Neutrophil (primary cell): Measurements from ENCODE around the gene AP3B1.

Source experiments
- H3K27ac ChIP-seq: fragments of 200-600 bp; sonication (generic); 2 replicates; pipeline ENCODE4 v1.5.1; 2016; ENCODE audit warnings: mild to moderate bottlenecking, moderate library complexity
- H3K27me3 ChIP-seq: fragments of 200-600 bp; sonication (generic); 2 replicates; pipeline ENCODE4 v1.6.0; 2016; ENCODE audit warnings: mild to moderate bottlenecking
- H3K36me3 ChIP-seq: fragments of 200-600 bp; sonication (generic); 2 replicates; pipeline ENCODE4 v1.5.1; 2017
- H3K4me1 ChIP-seq, 2 experiments: fragments of 200-600 bp in 1 of 2; sonication (generic) in 1 of 2; 1 replicate in 1 of 2; 2 replicates in 1 of 2; pipeline versions ENCODE4 v1.5.1 to v1.6.1; 2013 to 2016; ENCODE audit warnings: low read depth in 1 of 2, low read length in 1 of 2, mild to moderate bottlenecking in 1 of 2, moderate library complexity in 1 of 2; ENCODE audit not compliant: control insufficient read depth in 1 of 2, insufficient read depth in 1 of 2
- H3K4me3 ChIP-seq, 2 experiments: fragments of 200-600 bp in 1 of 2; sonication (generic) in 1 of 2; 1 replicate in 1 of 2; 2 replicates in 1 of 2; pipeline ENCODE4 v1.5.1; 2013 to 2016; ENCODE audit warnings: low read depth in 1 of 2, low read length in 1 of 2, mild to moderate bottlenecking in 1 of 2, moderate library complexity in 1 of 2
- H3K9me3 ChIP-seq: fragments of 200-600 bp; sonication (generic); 2 replicates; pipeline ENCODE4 v1.5.1; 2016
- CTCF ChIP-seq: fragments of 200-600 bp; sonication (generic); IDR thresholded peaks from 2 replicates; pipeline ENCODE4 v1.5.1; 2016; ENCODE audit warnings: antibody characterized with exemption

AP3B1 gene

GRCh38 chr5:78245136-78245535, 49.4 kb downstream of the AP3B1 start:
- no peak for TF ChIP-seq CTCF
- H3K27me3 ChIP-seq, result no peaks in the 10 kb centered on the region
- H3K27ac ChIP-seq, result no peak overlapping the region
- peaks cover 5% of the 10 kb centered on the region for H3K36me3 ChIP-seq
- H3K9me3 ChIP-seq, result no peaks in the 10 kb centered on the region
- no peaks in the 10 kb centered on the region for H3K4me1 ChIP-seq
- H3K4me3 ChIP-seq, result no peak overlapping the region

GRCh38 chr5:78243639-78244038, 50.9 kb downstream of the AP3B1 start:
- Histone ChIP-seq H3K4me3 (no peak overlapping the region), H3K27ac (no peak overlapping the region), H3K9me3 (no peaks in the 10 kb centered on the region), H3K27me3 (no peaks in the 10 kb centered on the region), H3K4me1 (no peaks in the 10 kb centered on the region), H3K36me3 (peaks cover 8% of the 10 kb centered on the region)
- no peak for TF ChIP-seq CTCF

GRCh38 chr5:78243091-78243490, 51.4 kb downstream of the AP3B1 start:
- no peak overlapping the region for H3K4me3 ChIP-seq
- no peak overlapping the region for H3K27ac ChIP-seq
- TF ChIP-seq CTCF, result no peak
- no peaks in the 10 kb centered on the region for H3K4me1 ChIP-seq
- no peaks in the 10 kb centered on the region for H3K9me3 ChIP-seq
- no peaks in the 10 kb centered on the region for H3K27me3 ChIP-seq
- peaks cover 8% of the 10 kb centered on the region for H3K36me3 ChIP-seq

GRCh38 chr5:78242001-78242400, 52.5 kb downstream of the AP3B1 start:
- H3K36me3 ChIP-seq, result peaks cover 8% of the 10 kb centered on the region
- no peak overlapping the region for H3K4me3 ChIP-seq
- no peaks in the 10 kb centered on the region for H3K27me3 ChIP-seq
- no peaks in the 10 kb centered on the region for H3K9me3 ChIP-seq
- no peak for TF ChIP-seq CTCF
- no peak overlapping the region for H3K27ac ChIP-seq
- H3K4me1 ChIP-seq, result peaks cover 0 to 5% of the 10 kb centered on the region in 2 experiments

- H3K9me3 ChIP-seq, result no peaks in the 10 kb centered on the region
- peaks cover 8% of the 10 kb centered on the region for H3K36me3 ChIP-seq
- peaks cover 0 to 5% of the 10 kb centered on the region in 2 experiments for H3K4me1 ChIP-seq
- no peaks in the 10 kb centered on the region for H3K27me3 ChIP-seq
- no peak overlapping the region for H3K27ac ChIP-seq
- no peak overlapping the region for H3K4me3 ChIP-seq
- no peak for TF ChIP-seq CTCF
Observed at GRCh38 chr5:78237911-78238310, 56.6 kb downstream of the AP3B1 start.

- no peak for TF ChIP-seq CTCF
- Histone ChIP-seq H3K4me3 (no peak overlapping the region), H3K9me3 (no peaks in the 10 kb centered on the region), H3K36me3 (peaks cover 8% of the 10 kb centered on the region), H3K27ac (no peak overlapping the region), H3K4me1 (peaks cover 0 to 5% of the 10 kb centered on the region in 2 experiments), H3K27me3 (no peaks in the 10 kb centered on the region)
Observed at GRCh38 chr5:78236046-78236445, 58.5 kb downstream of the AP3B1 start.
